SU-DHL-6 (cell line): Measurements from ENCODE around the gene DPP10.

ENCODE experiments used
- H2AFZ ChIP-seq: fragments of 200-600 bp; sonication (generic); 2 replicates; pipeline ENCODE4 v1.6.1; 2014; ENCODE audit warnings: low read depth, mild to moderate bottlenecking, moderate library complexity, mixed read lengths, antibody characterized with exemption, low read length; ENCODE audit not compliant: severe bottlenecking
- H3F3A ChIP-seq: fragments of 200-600 bp; shearing (Covaris generic); 2 replicates; pipeline ENCODE4 v1.6.0; 2016; ENCODE audit warnings: antibody characterized with exemption, mild to moderate bottlenecking; ENCODE audit not compliant: insufficient read depth
- H3K27ac ChIP-seq: fragments of 200-600 bp; sonication (generic); 2 replicates; pipeline ENCODE4 v1.5.1; 2016; ENCODE audit warnings: low read depth, mild to moderate bottlenecking, low read length, moderate library complexity, mixed read lengths
- H3K27me3 ChIP-seq: fragments of 200-600 bp; sonication (generic), shearing (Covaris generic); 2 replicates; pipeline ENCODE4 v1.6.0; 2014; ENCODE audit warnings: mild to moderate bottlenecking, low read length
- H3K36me3 ChIP-seq: fragments of 200-600 bp; sonication (generic); 2 replicates; pipeline ENCODE4 v1.6.1; 2014; ENCODE audit warnings: mild to moderate bottlenecking, low read length, mixed read lengths
- H3K4me2 ChIP-seq: fragments of 300-600, 200-600 bp; shearing (Covaris generic), sonication (generic); 2 replicates; pipeline ENCODE4 v1.6.0; 2014; ENCODE audit warnings: low read length, low read depth, mild to moderate bottlenecking; ENCODE audit not compliant: poor library complexity, severe bottlenecking
- H3K4me3 ChIP-seq: fragments of 200-600 bp; sonication (generic); 2 replicates; pipeline ENCODE4 v1.5.1; 2014; ENCODE audit warnings: antibody characterized with exemption, low read length, mild to moderate bottlenecking, mixed read lengths; ENCODE audit not compliant: insufficient read depth, poor library complexity, severe bottlenecking
- H3K79me2 ChIP-seq: fragments of 200-600 bp; sonication (generic); 2 replicates; pipeline ENCODE4 v1.6.1; 2014; ENCODE audit warnings: mild to moderate bottlenecking, low read length, moderate library complexity; ENCODE audit not compliant: insufficient read depth
- H3K9ac ChIP-seq: fragments of 200-600 bp; sonication (generic); 2 replicates; pipeline ENCODE4 v1.7.0; 2014; ENCODE audit warnings: mild to moderate bottlenecking, low read length
- H3K9me2 ChIP-seq: fragments of 200-600 bp; sonication (generic); replicated peaks from 2 replicates; pipeline ENCODE4 v1.6.1; 2014; ENCODE audit warnings: low read length; ENCODE audit not compliant: insufficient read depth
- H3K9me3 ChIP-seq: fragments of 200-600 bp; sonication (generic); 2 replicates; pipeline ENCODE4 v1.6.1; 2014; ENCODE audit warnings: low read length, mixed read lengths; ENCODE audit not compliant: insufficient read depth
- H4K20me1 ChIP-seq: fragments of 200-600 bp; sonication (generic); 2 replicates; pipeline ENCODE4 v1.6.1; 2014; ENCODE audit warnings: low read depth, mild to moderate bottlenecking, antibody characterized with exemption, low read length, moderate library complexity, mixed read lengths
- CTCF ChIP-seq: fragments of 200-600 bp; sonication (generic); IDR thresholded peaks from one replicate; pipeline ENCODE4 v1.5.1; 2017; ENCODE audit warnings: antibody characterized with exemption, mild to moderate bottlenecking, low read length, moderate library complexity; ENCODE audit not compliant: insufficient read depth, poor library complexity, severe bottlenecking
- EZH2phosphoT487 ChIP-seq: fragments of 200-600 bp; sonication (generic), shearing (Covaris generic); conservative IDR thresholded peaks from 2 replicates; pipeline ENCODE4 v1.6.1; 2018; ENCODE audit warnings: mild to moderate bottlenecking, antibody characterized with exemption, low read length, moderate library complexity, mixed read lengths

The DPP10 gene

GRCh38 chr2:114862243-114862642, 419.8 kb downstream of the DPP10 start:
- Histone ChIP-seq H3K9me2 (no peaks in the 10 kb centered on the region), H3K27ac (no peak overlapping the region), H3K4me2 (no peak overlapping the region), H3K36me3 (no peaks in the 10 kb centered on the region), H3F3A (no peaks in the 10 kb centered on the region), H3K9ac (no peak overlapping the region), H3K9me3 (no peaks in the 10 kb centered on the region), H3K4me3 (no peak overlapping the region), H3K79me2 (no peaks in the 10 kb centered on the region), H4K20me1 (no peaks in the 10 kb centered on the region), H3K27me3 (no peaks in the 10 kb centered on the region), H2AFZ (no peak overlapping the region)
- TF ChIP-seq CTCF = no peak
- TF ChIP-seq EZH2phosphoT487 = no peak

GRCh38 chr2:114864901-114865300, 422.5 kb downstream of the DPP10 start:
- H3K27me3 ChIP-seq = no peaks in the 10 kb centered on the region
- no peak overlapping the region for H3K9ac ChIP-seq
- H3K27ac ChIP-seq = no peak overlapping the region
- no peaks in the 10 kb centered on the region for H3K79me2 ChIP-seq
- H3K4me2 ChIP-seq = no peak overlapping the region
- H4K20me1 ChIP-seq = no peaks in the 10 kb centered on the region
- TF ChIP-seq EZH2phosphoT487 = no peak
- no peak for TF ChIP-seq CTCF
- H3K4me3 ChIP-seq = no peak overlapping the region
- H3K9me2 ChIP-seq = no peaks in the 10 kb centered on the region
- H3K36me3 ChIP-seq = no peaks in the 10 kb centered on the region
- no peaks in the 10 kb centered on the region for H3F3A ChIP-seq
- no peaks in the 10 kb centered on the region for H3K9me3 ChIP-seq
- H2AFZ ChIP-seq = no peak overlapping the region

GRCh38 chr2:114880046-114880445, 437.6 kb downstream of the DPP10 start:
- H3F3A ChIP-seq = no peaks in the 10 kb centered on the region
- H2AFZ ChIP-seq = no peak overlapping the region
- TF ChIP-seq EZH2phosphoT487 (no peak), CTCF (no peak)
- H4K20me1 ChIP-seq = no peaks in the 10 kb centered on the region
- no peaks in the 10 kb centered on the region for H3K36me3 ChIP-seq
- H3K27me3 ChIP-seq = no peaks in the 10 kb centered on the region
- H3K4me3 ChIP-seq = no peak overlapping the region
- H3K79me2 ChIP-seq = no peaks in the 10 kb centered on the region
- H3K9ac ChIP-seq = no peak overlapping the region
- no peak overlapping the region for H3K27ac ChIP-seq
- H3K9me3 ChIP-seq = no peaks in the 10 kb centered on the region
- H3K9me2 ChIP-seq = no peaks in the 10 kb centered on the region
- H3K4me2 ChIP-seq = no peak overlapping the region

- Histone ChIP-seq H3K9me3 (no peaks in the 10 kb centered on the region), H2AFZ (no peak overlapping the region), H3F3A (no peaks in the 10 kb centered on the region), H3K27ac (no peak overlapping the region), H3K36me3 (no peaks in the 10 kb centered on the region), H3K4me2 (no peak overlapping the region), H3K27me3 (no peaks in the 10 kb centered on the region), H3K9ac (no peak overlapping the region), H4K20me1 (no peaks in the 10 kb centered on the region), H3K4me3 (no peak overlapping the region), H3K9me2 (no peaks in the 10 kb centered on the region), H3K79me2 (no peaks in the 10 kb centered on the region)
- TF ChIP-seq EZH2phosphoT487 (no peak), CTCF (no peak)
Measured at GRCh38 chr2:114919985-114920384, 477.5 kb downstream of the DPP10 start.
